ENCODE measurements around the gene CAMK4.

DNA sequence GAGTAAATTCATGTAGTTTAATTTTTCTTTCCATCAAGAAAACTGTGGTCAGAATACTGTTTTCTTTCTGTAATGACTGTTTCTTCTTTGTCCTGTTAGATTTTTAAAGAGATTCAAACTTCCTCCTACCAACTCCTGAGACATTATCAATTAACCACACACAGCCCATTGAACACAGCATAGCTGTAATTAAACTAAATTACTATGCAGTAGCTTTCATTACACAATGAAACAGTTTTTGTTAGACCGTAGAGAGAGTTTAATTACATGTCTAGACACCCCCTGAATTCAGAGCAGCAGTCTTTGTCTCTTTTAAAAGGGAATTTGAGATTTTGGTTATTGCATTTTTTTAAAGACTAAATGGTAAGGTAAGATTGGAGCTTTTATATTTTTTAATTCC, 210.6 kb downstream of the CAMK4 start:
- TF ChIP-seq, protein P1, sequence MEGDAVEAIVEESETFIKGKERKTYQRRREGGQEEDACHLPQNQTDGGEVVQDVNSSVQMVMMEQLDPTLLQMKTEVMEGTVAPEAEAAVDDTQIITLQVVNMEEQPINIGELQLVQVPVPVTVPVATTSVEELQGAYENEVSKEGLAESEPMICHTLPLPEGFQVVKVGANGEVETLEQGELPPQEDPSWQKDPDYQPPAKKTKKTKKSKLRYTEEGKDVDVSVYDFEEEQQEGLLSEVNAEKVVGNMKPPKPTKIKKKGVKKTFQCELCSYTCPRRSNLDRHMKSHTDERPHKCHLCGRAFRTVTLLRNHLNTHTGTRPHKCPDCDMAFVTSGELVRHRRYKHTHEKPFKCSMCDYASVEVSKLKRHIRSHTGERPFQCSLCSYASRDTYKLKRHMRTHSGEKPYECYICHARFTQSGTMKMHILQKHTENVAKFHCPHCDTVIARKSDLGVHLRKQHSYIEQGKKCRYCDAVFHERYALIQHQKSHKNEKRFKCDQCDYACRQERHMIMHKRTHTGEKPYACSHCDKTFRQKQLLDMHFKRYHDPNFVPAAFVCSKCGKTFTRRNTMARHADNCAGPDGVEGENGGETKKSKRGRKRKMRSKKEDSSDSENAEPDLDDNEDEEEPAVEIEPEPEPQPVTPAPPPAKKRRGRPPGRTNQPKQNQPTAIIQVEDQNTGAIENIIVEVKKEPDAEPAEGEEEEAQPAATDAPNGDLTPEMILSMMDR (conservative IDR thresholded peaks at IDR 0.05 in 1 of 2, IDR thresholded peaks at IDR 0.05 in 1 of 2; ENCODE audit: low read depth in 1 of 2, low read length in 2 of 2) = no peak
- TF ChIP-seq EZH2 (IDR thresholded peaks at IDR 0.05; ENCODE audit: low read length, missing control alignments) = no peak

Data from fibroblast of lung (primary cell).